Kidney capillary endothelial cell (primary cell): ENCODE measurements around the gene JMJD1C.

Source experiments
- DNase-seq: peaks from one replicate; pipeline ENCODE4 v3.0.0-alpha.2; 2018; ENCODE audit warnings: low spot score

The JMJD1C gene

GRCh38 chr10:63481815-63482421, 16.1 kb upstream of the JMJD1C start:
- DNase-seq, result no peak

DNA sequence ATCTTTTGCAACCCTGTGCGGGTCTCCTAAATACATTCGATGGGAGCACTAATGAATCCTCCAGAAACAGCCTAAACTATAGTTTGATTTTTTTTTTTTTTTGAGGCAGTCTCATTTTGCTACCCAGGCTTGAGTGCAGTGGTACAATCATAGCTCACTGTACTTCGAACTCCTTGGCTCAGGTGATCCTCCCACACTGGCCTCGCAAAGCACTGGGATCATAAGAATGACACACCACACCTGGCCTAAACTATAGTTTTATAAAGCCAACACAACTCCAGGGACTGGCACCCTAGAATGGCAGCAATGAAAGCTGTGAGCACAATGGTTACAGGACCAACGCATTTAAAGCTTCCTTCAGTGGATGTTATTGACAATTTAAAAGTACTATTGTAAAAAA, 14.5 kb upstream of the JMJD1C start:
- no peak for DNase-seq

DNA sequence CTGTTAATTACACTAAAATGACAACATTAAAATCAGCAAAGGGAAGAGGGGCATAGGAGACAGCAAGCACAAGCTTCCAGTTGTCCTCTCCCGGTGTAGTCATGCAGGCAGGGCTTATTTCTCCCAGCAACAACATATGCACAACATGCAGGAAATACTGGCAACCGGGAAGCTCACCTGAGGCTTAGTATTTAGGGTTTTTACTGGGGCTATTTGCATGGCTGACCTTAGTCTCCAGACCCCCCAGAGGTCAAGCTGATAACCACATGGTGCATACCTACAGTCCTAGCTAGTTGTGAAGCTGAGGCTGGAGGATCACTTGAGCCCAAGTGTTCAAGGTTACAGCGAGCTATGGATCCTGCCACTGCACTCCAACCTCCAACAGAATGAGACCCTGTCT, 12.8 kb upstream of the JMJD1C start:
- DNase-seq, result no peak

DNA sequence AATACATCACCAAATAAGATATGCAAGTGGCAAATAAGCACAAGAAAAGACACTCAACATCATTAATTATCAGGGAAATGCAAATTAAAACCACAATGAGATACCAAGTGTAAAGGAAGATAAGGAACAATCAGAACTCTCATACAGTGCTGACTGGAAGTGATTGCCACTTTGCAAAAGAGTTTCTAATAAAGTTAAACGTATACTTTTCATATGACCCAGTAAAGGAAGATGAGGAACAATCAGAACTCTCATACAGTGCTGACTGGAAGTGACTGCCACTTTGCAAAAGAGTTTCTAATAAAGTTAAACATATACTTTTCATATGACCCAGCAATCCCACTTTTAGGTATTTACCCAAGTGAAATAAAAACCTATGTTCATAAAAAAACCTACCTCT, 12.2 kb upstream of the JMJD1C start:
- DNase-seq, result no peak

- DNase-seq, result no peak
These were observed 8.7 kb upstream of the JMJD1C start for GRCh38 chr10:63474488-63474887.

- no peak for DNase-seq
These were observed 5.2 kb upstream of the JMJD1C start for GRCh38 chr10:63470928-63471327.

GRCh38 chr10:63468947-63469346, 3.2 kb upstream of the JMJD1C start:
- DNase-seq, result no peak

DNA sequence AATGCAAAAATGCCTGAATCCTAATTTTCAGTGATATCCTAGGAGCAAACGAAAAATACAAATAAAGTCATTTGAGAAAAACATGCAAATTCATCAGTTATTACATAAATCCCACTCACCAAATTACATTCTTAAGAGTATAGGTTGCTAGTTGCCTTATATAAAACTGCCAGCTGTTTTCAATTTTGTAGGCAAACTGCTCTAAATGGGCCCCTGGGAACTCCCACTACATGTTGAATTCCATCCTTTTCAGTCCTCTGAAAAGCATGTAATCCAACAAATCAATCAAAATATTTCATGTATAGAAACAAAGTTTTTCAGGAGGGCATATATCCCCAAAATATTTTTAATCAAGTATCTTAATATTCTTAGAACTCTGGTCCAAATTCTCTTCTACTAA, 2.1 kb upstream of the JMJD1C start:
- no peak for DNase-seq

- DNase-seq, result peak; percentile 47
These were observed 563 bp upstream of the JMJD1C start for GRCh38 chr10:63466144-63466935.

- DNase-seq, result peak; percentile 33
These were observed 1.1 kb downstream of the JMJD1C start for GRCh38 chr10:63464402-63465292.

DNA sequence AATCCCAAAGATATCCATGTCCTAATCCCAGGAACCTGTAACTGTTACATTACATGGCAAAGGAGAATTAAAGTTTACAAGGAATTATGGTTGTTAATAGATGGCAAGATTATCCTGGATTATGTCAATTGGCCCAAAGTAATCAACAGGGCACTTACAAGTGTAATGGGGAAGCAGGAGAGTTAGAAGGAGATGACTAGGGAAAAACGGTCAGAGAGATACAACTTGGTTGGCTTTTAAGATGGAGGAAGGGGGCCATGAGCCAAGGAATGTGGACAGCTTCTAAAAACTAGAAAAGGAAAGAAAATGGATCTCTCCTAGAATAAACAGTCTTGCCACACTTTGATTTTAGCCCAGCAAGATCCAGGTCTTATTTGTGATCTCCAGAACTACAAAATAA, 3.3 kb downstream of the JMJD1C start:
- no peak for DNase-seq

DNA sequence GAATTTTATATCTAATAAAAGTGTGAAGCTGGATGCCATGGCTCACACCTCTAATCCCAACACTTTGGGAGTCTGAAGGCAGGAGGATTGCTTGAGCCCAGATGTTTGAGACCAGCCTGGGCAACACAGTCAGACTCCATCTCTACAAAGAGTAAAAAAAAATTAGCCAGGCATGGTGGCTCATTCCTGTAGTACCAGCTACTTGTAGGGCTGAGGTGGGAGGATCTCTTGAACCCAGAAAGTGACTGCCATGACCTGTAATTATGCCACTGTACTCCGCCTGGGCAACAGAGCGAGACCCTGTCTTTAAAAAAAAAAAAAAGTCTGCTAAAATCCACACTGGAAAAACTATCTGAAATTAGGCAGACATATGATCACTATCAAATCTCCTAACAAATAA, 7.6 kb downstream of the JMJD1C start:
- no peak for DNase-seq

DNA sequence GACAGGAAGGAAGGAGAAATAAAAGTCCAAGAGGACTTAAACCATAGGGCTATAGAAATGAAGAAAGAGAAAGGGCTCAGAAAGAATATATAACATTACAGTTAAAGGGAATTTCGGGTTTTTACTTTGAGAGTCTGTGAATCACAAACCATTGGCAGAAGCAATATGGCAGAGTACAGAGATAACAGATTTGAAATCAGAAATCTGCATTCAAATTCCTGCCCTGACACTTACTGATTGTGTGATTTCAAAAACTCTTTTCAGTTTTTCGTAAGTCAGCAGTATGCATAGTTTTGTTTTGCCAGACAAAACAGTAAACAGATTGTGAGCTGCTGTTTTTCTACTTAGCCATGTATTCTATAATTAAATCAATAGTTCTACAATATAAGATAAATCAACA, 8.2 kb downstream of the JMJD1C start:
- DNase-seq, result no peak

- DNase-seq, result no peak
These were observed 9.2 kb downstream of the JMJD1C start for GRCh38 chr10:63456437-63457210.

- DNase-seq, result no peak
These were observed 10.3 kb downstream of the JMJD1C start for GRCh38 chr10:63455507-63455906.

DNA sequence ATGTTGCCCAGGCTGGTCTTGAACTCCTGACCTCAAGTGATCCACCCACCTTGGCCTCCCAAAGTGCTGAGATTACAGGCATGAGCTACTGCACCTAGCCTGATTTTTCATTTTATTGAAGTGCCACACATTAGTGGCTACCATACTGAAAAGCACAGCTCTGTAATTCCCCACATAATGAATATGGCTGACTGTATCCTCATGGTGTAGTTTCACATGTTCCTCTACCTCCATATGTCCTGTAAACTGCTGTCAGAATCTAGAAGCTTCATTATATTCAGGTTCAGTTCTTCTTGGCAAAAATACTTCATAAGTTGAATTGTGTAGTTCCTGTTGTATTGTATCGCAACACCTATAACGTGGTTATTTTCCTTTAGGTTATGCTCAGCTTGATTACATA, 11.1 kb downstream of the JMJD1C start:
- DNase-seq, result no peak

GRCh38 chr10:63452524-63452923, 13.3 kb downstream of the JMJD1C start:
- no peak for DNase-seq

DNA sequence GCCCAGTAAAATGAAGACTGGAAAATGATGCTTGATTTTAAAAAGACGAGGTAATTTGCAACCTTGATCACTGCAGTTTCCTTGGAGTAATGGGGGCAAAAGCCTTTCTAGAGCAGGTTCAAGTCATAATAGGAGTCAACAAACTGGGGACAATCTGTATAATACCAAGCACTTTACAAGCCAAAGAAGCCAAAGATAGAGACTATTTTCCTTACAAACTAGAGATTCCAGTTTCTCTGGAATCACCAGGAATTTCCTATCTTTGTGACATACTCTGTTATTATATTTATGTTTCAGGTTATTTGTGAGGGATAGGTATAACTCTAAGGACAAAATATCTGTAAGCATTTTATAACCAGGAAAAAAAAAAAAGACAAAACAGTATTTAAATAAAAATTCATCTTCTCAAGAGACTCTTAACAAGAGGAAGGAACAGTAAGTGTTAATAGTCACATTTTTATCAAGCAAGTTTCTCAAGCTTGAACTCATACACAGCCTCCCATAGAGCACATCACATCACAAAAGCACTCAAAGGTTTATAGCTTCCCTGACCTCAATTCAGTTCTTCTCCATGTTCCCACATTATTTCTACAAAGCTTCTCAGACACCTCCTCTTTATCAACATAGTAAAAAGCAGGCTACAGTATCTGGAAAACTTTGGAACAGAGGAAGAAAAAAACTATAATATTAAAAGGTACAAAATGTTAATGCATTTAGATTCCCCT, 18.9 kb downstream of the JMJD1C start:
- DNase-seq, result no peak

GRCh38 chr10:63441404-63441803, 24.4 kb downstream of the JMJD1C start:
- no peak for DNase-seq

- no peak for DNase-seq
These were observed 26.2 kb downstream of the JMJD1C start for GRCh38 chr10:63439607-63440006.
